ENCODE data around the gene ZNF324B. TPM values are rescaled to one million over a fixed set of nuclear protein-coding genes. Genes with fewer than 3 reads are reported as not detected.
"Not testable (repeated sequence)": the region's sequence is repeated elsewhere in the genome, so short reads cannot be mapped to it uniquely, and the experiment has no call there.

ZNF324B gene
- total RNA-seq, 2 experiments from 2014 or later: 5.8 to 6.2 TPM

GRCh38 chr19:58466089-58466759, 14.8 kb downstream of the ZNF324B start:
- Mint-ChIP-seq H3K9me3 (no peaks in the 10 kb centered on the region), H3K27me3 (ENCODE audit: low read depth) (peaks cover 2% of the 10 kb centered on the region), H3K27ac (no peak overlapping the region), H3K4me1 (ENCODE audit: low read depth) (peaks cover 20% of the 10 kb centered on the region), H3K36me3 (ENCODE audit: low read depth) (peaks cover 5% of the 10 kb centered on the region), H3K4me3 (peak overlapping the region; percentile 83)
- no peak for DNase-seq
- CTCF ChIA-PET: no interaction called here
- intact Hi-C loops (cut with micrococcal nuclease): loop anchor here (1.0 to 2.0 kb wide), 6 partner anchors 9 to 139 kb away; partner anchors contain the start of genes ZNF132, ZNF584, ZNF837 and ZSCAN22

GRCh38 chr19:58466760-58467589, 15.6 kb downstream of the ZNF324B start, which contains the start of gene ZNF324:
Gene ZNF324 (plus strand): TSS chr19:58467080. CDS start chr19:58469186, 2,106 bp downstream.
- peak; percentile 99 for DNase-seq
- intact Hi-C loops (cut with micrococcal nuclease): loop anchor here (1.0 to 2.0 kb wide), 8 partner anchors 8 to 140 kb away; partner anchors contain the start of genes ZBTB45, ZNF132, ZNF324B and ZNF584
- CTCF ChIA-PET: interaction anchor here (0.6 kb wide), 1 partner anchor 1061 kb away, joined by 3 read pairs; no protein-coding TSS in a partner anchor
- peak within 1 kb of the TSS; percentile 83 for H3K4me3 Mint-ChIP-seq
- peaks cover 20% of the 10 kb centered on the region for H3K4me1 Mint-ChIP-seq (ENCODE audit: low read depth)
- peaks cover 2% of the 10 kb centered on the region for H3K27me3 Mint-ChIP-seq (ENCODE audit: low read depth)
- H3K9me3 Mint-ChIP-seq: no peaks in the 10 kb centered on the region
- H3K27ac Mint-ChIP-seq: no peak within 1 kb of the TSS
- H3K36me3 Mint-ChIP-seq (ENCODE audit: low read depth): peaks cover 5% of the 10 kb centered on the region

- H3K27ac Mint-ChIP-seq: no peak overlapping the region
- peaks cover 5% of the 10 kb centered on the region for H3K36me3 Mint-ChIP-seq (ENCODE audit: low read depth)
- H3K9me3 Mint-ChIP-seq: no peaks in the 10 kb centered on the region
- peak overlapping the region; percentile 83 for H3K4me3 Mint-ChIP-seq
- CTCF ChIA-PET: interaction anchor here (1.0 kb wide), 1 partner anchor 48 kb away, joined by 3 read pairs; no protein-coding TSS in a partner anchor
- H3K27me3 Mint-ChIP-seq (ENCODE audit: low read depth): peaks cover 2% of the 10 kb centered on the region
- peaks cover 20% of the 10 kb centered on the region for H3K4me1 Mint-ChIP-seq (ENCODE audit: low read depth)
- intact Hi-C loops (cut with micrococcal nuclease): no loop called here
- DNase-seq: no peak
Measured at GRCh38 chr19:58468216-58468839, 16.9 kb downstream of the ZNF324B start.

GRCh38 chr19:58469241-58470013, 18.0 kb downstream of the ZNF324B start:
- Mint-ChIP-seq H3K27me3 (ENCODE audit: low read depth) (peaks cover 2% of the 10 kb centered on the region), H3K9me3 (no peaks in the 10 kb centered on the region), H3K4me3 (no peak overlapping the region), H3K36me3 (ENCODE audit: low read depth) (peaks cover 5% of the 10 kb centered on the region), H3K4me1 (ENCODE audit: low read depth) (peaks cover 20% of the 10 kb centered on the region), H3K27ac (no peak overlapping the region)
- DNase-seq: no peak
- intact Hi-C loops (cut with micrococcal nuclease): no loop called here
- CTCF ChIA-PET: no interaction called here

- CTCF ChIA-PET; H3K36me3 Mint-ChIP-seq (ENCODE audit: low read depth); H3K9me3 Mint-ChIP-seq; intact Hi-C loops (cut with micrococcal nuclease); H3K27ac Mint-ChIP-seq; DNase-seq; H3K27me3 Mint-ChIP-seq (ENCODE audit: low read depth); H3K4me3 Mint-ChIP-seq: not testable (repeated sequence)
- H3K4me1 Mint-ChIP-seq (ENCODE audit: low read depth): peaks cover 27% of the 10 kb centered on the region
Measured at GRCh38 chr19:58470837-58471543, 19.6 kb downstream of the ZNF324B start.

GRCh38 chr19:58471736-58472135, 20.3 kb downstream of the ZNF324B start:
- Mint-ChIP-seq H3K9me3 (no peaks in the 10 kb centered on the region), H3K27ac (no peak overlapping the region), H3K4me3 (no peak overlapping the region), H3K4me1 (ENCODE audit: low read depth) (peaks cover 24% of the 10 kb centered on the region), H3K36me3 (ENCODE audit: low read depth) (peaks cover 5% of the 10 kb centered on the region), H3K27me3 (ENCODE audit: low read depth) (no peaks in the 10 kb centered on the region)
- intact Hi-C loops (cut with micrococcal nuclease): no loop called here
- CTCF ChIA-PET: no interaction called here
- DNase-seq: no peak

DNA sequence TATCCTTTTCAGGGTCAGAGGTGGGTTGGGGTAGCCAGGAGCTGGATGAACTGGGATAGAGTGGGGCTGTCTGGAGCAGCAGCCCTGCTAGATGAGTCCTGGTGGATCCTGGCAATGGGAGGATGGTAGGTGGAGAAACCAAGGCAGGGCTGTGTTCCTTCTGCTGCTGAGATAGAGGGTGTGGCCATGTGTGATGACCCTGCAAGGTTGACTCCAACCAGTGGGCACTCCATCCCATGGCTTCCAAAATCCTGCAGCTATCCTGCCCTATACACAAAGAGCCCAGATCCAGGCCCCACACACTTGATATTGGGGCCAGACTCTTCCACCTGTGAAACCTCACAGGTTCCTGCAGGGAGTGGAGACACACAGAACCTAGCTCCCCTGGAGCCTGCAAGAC, 22.4 kb downstream of the ZNF324B start:
- Mint-ChIP-seq H3K4me3 (no peak overlapping the region), H3K4me1 (ENCODE audit: low read depth) (peaks cover 14% of the 10 kb centered on the region), H3K9me3 (no peaks in the 10 kb centered on the region), H3K27ac (no peak overlapping the region), H3K27me3 (ENCODE audit: low read depth) (no peaks in the 10 kb centered on the region), H3K36me3 (ENCODE audit: low read depth) (peaks cover 5% of the 10 kb centered on the region)
- CTCF ChIA-PET: no interaction called here
- intact Hi-C loops (cut with micrococcal nuclease): no loop called here
- no peak for DNase-seq

DNA sequence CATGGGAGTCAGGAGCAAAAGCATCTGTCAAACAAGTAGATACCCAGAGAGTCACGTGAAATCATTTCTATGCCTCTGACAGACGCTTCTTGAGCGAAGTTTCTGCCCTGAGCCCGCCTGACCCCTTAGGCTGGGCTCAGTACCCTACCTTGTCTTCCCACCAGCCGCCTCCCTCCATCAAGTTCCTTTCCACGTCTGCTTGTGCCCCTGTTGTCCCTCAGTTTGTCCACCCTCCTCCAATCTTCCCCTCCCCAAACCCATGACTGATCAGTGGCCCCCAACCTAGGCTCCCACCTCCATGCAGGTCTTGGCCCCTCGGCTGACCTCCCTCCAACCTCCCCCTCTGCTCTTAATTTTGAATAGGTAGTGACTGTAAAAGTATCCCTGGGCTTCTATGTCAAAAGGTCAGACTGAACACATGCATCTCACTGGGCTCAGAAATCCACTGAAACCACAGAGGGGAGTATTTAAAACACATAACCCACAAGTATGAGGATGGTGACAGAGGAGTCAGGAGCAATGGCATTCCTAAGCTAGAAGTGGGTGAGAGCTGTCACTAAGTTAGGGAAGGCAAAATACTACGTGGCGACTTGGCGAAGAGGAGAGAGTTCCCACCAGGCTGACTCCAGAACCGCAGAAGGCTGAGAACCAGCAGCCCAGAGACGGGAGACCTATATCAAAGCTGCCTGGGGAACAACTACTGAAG, 23.0 kb downstream of the ZNF324B start:
- intact Hi-C loops (cut with micrococcal nuclease): no loop called here
- no peak for DNase-seq
- Mint-ChIP-seq H3K4me1 (ENCODE audit: low read depth) (peaks cover 13% of the 10 kb centered on the region), H3K27me3 (ENCODE audit: low read depth) (no peaks in the 10 kb centered on the region), H3K27ac (no peak overlapping the region), H3K36me3 (ENCODE audit: low read depth) (peaks cover 5% of the 10 kb centered on the region), H3K9me3 (no peaks in the 10 kb centered on the region), H3K4me3 (peak overlapping the region; percentile 11)
- CTCF ChIA-PET: interaction anchor here (1.0 kb wide), 1 partner anchor 45 kb away, joined by 3 read pairs; the partner anchor contains the start of gene ZBTB45

GRCh38 chr19:58474997-58475713, 23.7 kb downstream of the ZNF324B start:
- DNase-seq: no peak
- H3K4me3 Mint-ChIP-seq: peak overlapping the region; percentile 94
- peak overlapping the region; percentile 97 for H3K27ac Mint-ChIP-seq
- H3K4me1 Mint-ChIP-seq (ENCODE audit: low read depth): peaks cover 13% of the 10 kb centered on the region
- H3K36me3 Mint-ChIP-seq (ENCODE audit: low read depth): peaks cover 4% of the 10 kb centered on the region
- intact Hi-C loops (cut with micrococcal nuclease): loop anchor here (1.0 kb wide), 3 partner anchors 9 to 94 kb away; partner anchors contain the start of genes ZNF324B and ZNF837
- CTCF ChIA-PET: interaction anchor here (1.0 kb wide), 1 partner anchor 45 kb away, joined by 3 read pairs; the partner anchor contains the start of gene ZBTB45
- H3K9me3 Mint-ChIP-seq: no peaks in the 10 kb centered on the region
- no peaks in the 10 kb centered on the region for H3K27me3 Mint-ChIP-seq (ENCODE audit: low read depth)

DNA sequence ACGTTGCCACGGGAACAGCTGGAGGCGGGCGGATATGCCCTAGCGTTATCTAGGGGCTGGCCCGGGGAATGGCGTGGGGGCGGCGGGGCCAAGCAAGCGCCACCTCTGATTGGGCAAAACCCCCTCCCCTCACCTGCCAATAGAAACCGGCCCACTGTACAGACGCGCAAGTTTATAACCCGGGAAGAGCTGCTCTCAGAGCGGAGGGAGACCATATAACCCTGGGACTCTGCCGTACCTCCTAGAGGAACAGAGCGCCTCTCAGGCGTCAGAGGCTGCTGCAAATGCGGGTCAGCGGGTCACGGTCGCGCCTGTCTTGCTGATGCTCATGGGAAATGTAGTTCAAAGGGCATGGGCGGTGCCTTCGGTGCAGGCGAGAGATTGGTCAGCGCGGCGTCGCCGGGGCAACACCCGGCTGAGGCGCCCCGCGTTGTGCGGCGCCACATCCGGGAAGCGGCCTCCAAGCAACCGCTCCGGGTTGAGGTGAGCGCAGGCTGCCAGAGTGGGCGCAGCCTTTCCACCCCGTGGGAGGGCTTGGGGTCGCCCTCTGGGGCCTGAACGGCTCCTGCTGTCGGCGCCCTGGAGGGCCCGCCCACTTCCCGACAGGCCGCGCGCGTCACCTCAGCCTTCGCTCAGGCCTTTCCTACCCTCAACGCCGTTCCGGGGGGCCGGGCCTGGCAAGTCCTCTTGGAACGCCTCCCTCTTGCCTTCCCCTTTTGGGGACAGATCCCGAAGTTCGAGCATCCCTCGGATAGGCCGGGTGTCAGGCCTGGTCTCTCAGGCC, 24.5 kb downstream of the ZNF324B start, which contains the start of gene ZNF446:
Gene ZNF446, plus strand, starts transcription at position 639 of the 784 bp plus-strand sequence. CDS start 867 bp downstream, outside the sequence.
- Mint-ChIP-seq H3K4me3 (peak within 1 kb of the TSS; percentile 94), H3K9me3 (no peaks in the 10 kb centered on the region), H3K27me3 (ENCODE audit: low read depth) (no peaks in the 10 kb centered on the region), H3K27ac (peak within 1 kb of the TSS; percentile 97), H3K36me3 (ENCODE audit: low read depth) (peaks cover under 1% of the 10 kb centered on the region), H3K4me1 (ENCODE audit: low read depth) (peaks cover 13% of the 10 kb centered on the region)
- DNase-seq: peak; percentile 97
- intact Hi-C loops (cut with micrococcal nuclease): loop anchor here (1.0 kb wide), 8 partner anchors 10 to 198 kb away; partner anchors contain the start of genes ZBTB45, ZNF132, ZNF324B and ZNF8
- CTCF ChIA-PET: no interaction called here

Data from activated naive CD4-positive, alpha-beta T cell treated with anti-CD3 and anti-CD28 coated beads for 36 hours (primary cell).